Measurements from ENCODE around the gene TPH1. TPM values are rescaled to one million over a fixed set of nuclear protein-coding genes. Genes with fewer than 3 reads are reported as not detected.
A peak's percentile ranks its signal among the peaks of the same experiment; 100 is the strongest.

Gene TPH1
- total and polyA plus RNA-seq, 10 of the 15 experiments (the other 5 are each of a cell fraction or from before 2014, with no cell fraction given) = 0.05 to 0.82 (median 0.29) TPM

DNA sequence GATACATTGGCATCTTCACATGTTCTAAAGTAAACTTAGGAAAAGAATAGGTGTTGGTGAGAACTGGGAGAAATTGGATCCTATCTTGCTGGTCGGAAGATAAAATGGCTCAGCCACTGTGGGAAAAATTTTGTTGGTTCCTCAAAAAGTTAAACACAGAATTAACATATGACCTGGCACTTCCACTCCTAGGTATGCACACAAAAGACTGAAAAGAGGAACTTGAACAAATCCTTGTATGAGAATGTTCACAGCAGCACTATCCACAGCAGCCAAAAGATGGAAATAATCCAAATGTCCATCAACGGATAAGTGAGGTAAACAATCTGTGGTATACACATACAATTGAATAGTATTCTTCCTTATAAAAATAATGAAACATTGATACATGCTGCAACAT is 4.8 kb upstream of the TPH1 start:
- SMC1A ChIA-PET (ENCODE audit: uncharacterized antibody, unreplicated experiment) = no interaction called here
- POLR2A ChIA-PET = no interaction called here
- TF ChIP-seq, protein P1, sequence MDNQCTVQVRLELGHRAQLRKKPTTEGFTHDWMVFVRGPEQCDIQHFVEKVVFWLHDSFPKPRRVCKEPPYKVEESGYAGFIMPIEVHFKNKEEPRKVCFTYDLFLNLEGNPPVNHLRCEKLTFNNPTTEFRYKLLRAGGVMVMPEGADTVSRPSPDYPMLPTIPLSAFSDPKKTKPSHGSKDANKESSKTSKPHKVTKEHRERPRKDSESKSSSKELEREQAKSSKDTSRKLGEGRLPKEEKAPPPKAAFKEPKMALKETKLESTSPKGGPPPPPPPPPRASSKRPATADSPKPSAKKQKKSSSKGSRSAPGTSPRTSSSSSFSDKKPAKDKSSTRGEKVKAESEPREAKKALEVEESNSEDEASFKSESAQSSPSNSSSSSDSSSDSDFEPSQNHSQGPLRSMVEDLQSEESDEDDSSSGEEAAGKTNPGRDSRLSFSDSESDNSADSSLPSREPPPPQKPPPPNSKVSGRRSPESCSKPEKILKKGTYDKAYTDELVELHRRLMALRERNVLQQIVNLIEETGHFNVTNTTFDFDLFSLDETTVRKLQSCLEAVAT (IDR thresholded peaks at IDR 0.05) = no peak
- TF ChIP-seq IKZF2 (IDR thresholded peaks at IDR 0.05) (peak; percentile 15 to 46; a peak in 2 of 4 replicates), SPI1 (IDR thresholded peaks at IDR 0.05; ENCODE audit: borderline replicate concordance, insufficient read depth, low read depth, low read length) (peak; percentile 67; the same call in 1 of the 2 replicates)
- Histone ChIP-seq H3K79me2 (ENCODE audit: control insufficient read depth, insufficient read depth, low read length) (no peaks in the 10 kb centered on the region), H3K27ac (ENCODE audit: control insufficient read depth, insufficient read depth) (no peak overlapping the region), H3K9ac (ENCODE audit: control insufficient read depth, insufficient read depth, low read length) (no peak overlapping the region), H3K9me3 (replicated peaks; ENCODE audit: control insufficient read depth, insufficient read depth, low read length) (no peaks in the 10 kb centered on the region), H3K36me3 (ENCODE audit: control insufficient read depth in 2 of 2, insufficient read depth in 2 of 2, low read length in 1 of 2) (no peaks in the 10 kb centered on the region), H3K4me3 (no peak overlapping the region), H3K4me1 (ENCODE audit: control insufficient read depth, insufficient read depth, low read length) (no peaks in the 10 kb centered on the region), H3K27me3 (replicated peaks in 1 of 2; ENCODE audit: control insufficient read depth in 2 of 2, insufficient read depth in 2 of 2, low read length in 1 of 2) (no peaks in the 10 kb centered on the region; a peak in 1 of 4 replicates), H3K4me2 (ENCODE audit: control insufficient read depth, insufficient read depth) (no peak overlapping the region), H2AFZ (ENCODE audit: control insufficient read depth, low read depth, low read length) (no peak overlapping the region), H4K20me1 (ENCODE audit: control insufficient read depth, insufficient read depth) (no peaks in the 10 kb centered on the region)
- DNase-seq (ENCODE audit: low read depth, low spot score) (no peak), ATAC-seq (no peak), FAIRE-seq (no peak)
- 47% methylated on average over 2 of the region's 2 CpGs for WGBS (ENCODE audit: insufficient coverage, insufficient replicate concordance, low lambda C conversion rate, missing lambda C conversion rate)
- CTCF ChIA-PET = no interaction called here
- in situ Hi-C loops (cut with MboI) = no loop called here
- BruUV-seq (replicated peaks) = no TSS peak
- intact Hi-C loops (cut with micrococcal nuclease; ENCODE audit: unreplicated experiment) = no loop called here
- RAD21 ChIA-PET (ENCODE audit: unreplicated experiment) = no interaction called here

DNA sequence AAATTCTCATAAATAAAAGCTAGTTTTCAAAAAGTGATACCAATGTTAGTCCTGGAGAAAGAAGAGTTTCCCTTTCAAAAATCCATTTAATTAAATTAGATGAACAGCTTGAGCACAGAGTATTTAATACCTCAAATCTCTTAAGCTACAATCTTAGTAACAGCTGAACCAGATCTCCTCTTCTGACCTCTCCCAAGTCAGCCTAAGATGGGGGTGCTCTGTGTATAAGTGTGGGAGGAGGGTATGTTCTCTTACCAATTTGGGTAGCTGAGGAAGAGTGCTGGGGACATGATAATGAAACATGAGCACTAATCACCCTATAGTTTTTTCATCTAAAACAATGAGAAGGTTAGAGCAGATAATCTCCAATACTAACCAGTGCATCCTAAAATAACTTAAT is 9.6 kb downstream of the TPH1 start:
- no peaks in the 10 kb centered on the region; a peak in 1 of 4 replicates for H3K27me3 ChIP-seq (replicated peaks in 1 of 2; ENCODE audit: control insufficient read depth in 2 of 2, insufficient read depth in 2 of 2, low read length in 1 of 2)
- ChIA-PET SMC1A (ENCODE audit: uncharacterized antibody, unreplicated experiment) (interaction anchor here (1.6 kb wide), 1 partner anchor 48 kb away, joined by 3 read pairs; no protein-coding TSS in a partner anchor), POLR2A (no interaction called here), CTCF (interaction anchor here (0.6 kb wide), 1 partner anchor 200 kb away, joined by 3 read pairs; no protein-coding TSS in a partner anchor), RAD21 (ENCODE audit: unreplicated experiment) (no interaction called here)
- no peaks in the 10 kb centered on the region for H3K9me3 ChIP-seq (replicated peaks; ENCODE audit: control insufficient read depth, insufficient read depth, low read length)
- no peaks in the 10 kb centered on the region for H3K36me3 ChIP-seq (ENCODE audit: control insufficient read depth in 2 of 2, insufficient read depth in 2 of 2, low read length in 1 of 2)
- H3K79me2 ChIP-seq (ENCODE audit: control insufficient read depth, insufficient read depth, low read length) = no peaks in the 10 kb centered on the region
- no peak overlapping the region for H3K27ac ChIP-seq (ENCODE audit: control insufficient read depth, insufficient read depth)
- DNase-seq (ENCODE audit: low read depth, low spot score) (no peak), FAIRE-seq (no peak), ATAC-seq (no peak)
- in situ Hi-C loops (cut with MboI) (no loop called here), intact Hi-C loops (cut with micrococcal nuclease; ENCODE audit: unreplicated experiment) (no loop called here)
- no peak overlapping the region for H3K4me2 ChIP-seq (ENCODE audit: control insufficient read depth, insufficient read depth)
- H2AFZ ChIP-seq (ENCODE audit: control insufficient read depth, low read depth, low read length) = no peak overlapping the region
- no peak overlapping the region for H3K9ac ChIP-seq (ENCODE audit: control insufficient read depth, insufficient read depth, low read length)
- no peaks in the 10 kb centered on the region for H3K4me1 ChIP-seq (ENCODE audit: control insufficient read depth, insufficient read depth, low read length)
- BruUV-seq (replicated peaks) = no TSS peak
- H3K4me3 ChIP-seq = no peak overlapping the region
- no peaks in the 10 kb centered on the region for H4K20me1 ChIP-seq (ENCODE audit: control insufficient read depth, insufficient read depth)
- TF ChIP-seq NFYB (IDR thresholded peaks at IDR 0.05; ENCODE audit: insufficient read depth, low read depth, low read length) (no peak), MEF2B (IDR thresholded peaks at IDR 0.05; ENCODE audit: partially characterized antibody, poor library complexity, severe bottlenecking) (no peak), SP1 (IDR thresholded peaks at IDR 0.05; ENCODE audit: low read depth, low read length) (no peak), MYC (IDR thresholded peaks at IDR 0.05; ENCODE audit: insufficient read depth, insufficient read length, insufficient replicate concordance, low read length, severe bottlenecking) (no peak), RUNX3 (IDR thresholded peaks at IDR 0.05; ENCODE audit: low read length) (no peak)
- TF ChIP-seq, protein P2, sequence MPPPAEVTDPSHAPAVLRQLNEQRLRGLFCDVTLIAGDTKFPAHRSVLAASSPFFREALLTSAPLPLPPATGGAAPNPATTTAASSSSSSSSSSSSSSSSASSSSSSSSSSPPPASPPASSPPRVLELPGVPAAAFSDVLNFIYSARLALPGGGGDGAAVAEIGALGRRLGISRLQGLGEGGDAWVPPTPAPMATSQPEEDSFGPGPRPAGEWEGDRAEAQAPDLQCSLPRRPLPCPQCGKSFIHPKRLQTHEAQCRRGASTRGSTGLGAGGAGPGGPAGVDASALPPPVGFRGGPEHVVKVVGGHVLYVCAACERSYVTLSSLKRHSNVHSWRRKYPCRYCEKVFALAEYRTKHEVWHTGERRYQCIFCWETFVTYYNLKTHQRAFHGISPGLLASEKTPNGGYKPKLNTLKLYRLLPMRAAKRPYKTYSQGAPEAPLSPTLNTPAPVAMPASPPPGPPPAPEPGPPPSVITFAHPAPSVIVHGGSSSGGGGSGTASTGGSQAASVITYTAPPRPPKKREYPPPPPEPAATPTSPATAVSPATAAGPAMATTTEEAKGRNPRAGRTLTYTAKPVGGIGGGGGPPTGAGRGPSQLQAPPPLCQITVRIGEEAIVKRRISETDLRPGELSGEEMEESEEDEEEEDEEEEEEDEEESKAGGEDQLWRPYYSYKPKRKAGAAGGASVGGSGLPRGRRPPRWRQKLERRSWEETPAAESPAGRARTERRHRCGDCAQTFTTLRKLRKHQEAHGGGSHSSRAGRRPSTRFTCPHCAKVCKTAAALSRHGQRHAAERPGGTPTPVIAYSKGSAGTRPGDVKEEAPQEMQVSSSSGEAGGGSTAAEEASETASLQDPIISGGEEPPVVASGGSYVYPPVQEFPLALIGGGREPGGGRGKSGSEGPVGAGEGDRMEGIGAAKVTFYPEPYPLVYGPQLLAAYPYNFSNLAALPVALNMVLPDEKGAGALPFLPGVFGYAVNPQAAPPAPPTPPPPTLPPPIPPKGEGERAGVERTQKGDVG (CRISPR knock-in tag; IDR thresholded peaks at IDR 0.05) = no peak
- TF ChIP-seq, protein P3, sequence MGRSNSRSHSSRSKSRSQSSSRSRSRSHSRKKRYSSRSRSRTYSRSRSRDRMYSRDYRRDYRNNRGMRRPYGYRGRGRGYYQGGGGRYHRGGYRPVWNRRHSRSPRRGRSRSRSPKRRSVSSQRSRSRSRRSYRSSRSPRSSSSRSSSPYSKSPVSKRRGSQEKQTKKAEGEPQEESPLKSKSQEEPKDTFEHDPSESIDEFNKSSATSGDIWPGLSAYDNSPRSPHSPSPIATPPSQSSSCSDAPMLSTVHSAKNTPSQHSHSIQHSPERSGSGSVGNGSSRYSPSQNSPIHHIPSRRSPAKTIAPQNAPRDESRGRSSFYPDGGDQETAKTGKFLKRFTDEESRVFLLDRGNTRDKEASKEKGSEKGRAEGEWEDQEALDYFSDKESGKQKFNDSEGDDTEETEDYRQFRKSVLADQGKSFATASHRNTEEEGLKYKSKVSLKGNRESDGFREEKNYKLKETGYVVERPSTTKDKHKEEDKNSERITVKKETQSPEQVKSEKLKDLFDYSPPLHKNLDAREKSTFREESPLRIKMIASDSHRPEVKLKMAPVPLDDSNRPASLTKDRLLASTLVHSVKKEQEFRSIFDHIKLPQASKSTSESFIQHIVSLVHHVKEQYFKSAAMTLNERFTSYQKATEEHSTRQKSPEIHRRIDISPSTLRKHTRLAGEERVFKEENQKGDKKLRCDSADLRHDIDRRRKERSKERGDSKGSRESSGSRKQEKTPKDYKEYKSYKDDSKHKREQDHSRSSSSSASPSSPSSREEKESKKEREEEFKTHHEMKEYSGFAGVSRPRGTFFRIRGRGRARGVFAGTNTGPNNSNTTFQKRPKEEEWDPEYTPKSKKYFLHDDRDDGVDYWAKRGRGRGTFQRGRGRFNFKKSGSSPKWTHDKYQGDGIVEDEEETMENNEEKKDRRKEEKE (IDR thresholded peaks at IDR 0.05) = no peak
